CD4-positive, alpha-beta T cell treated with Interleukin-6 for 4 hours (primary cell): ENCODE data around the gene NDUFA7.
"Not testable (repeated sequence)": the region's sequence is repeated elsewhere in the genome, so short reads cannot be mapped to it uniquely, and the experiment has no call there.

ENCODE experiments used
- DNase-seq: peaks from one replicate; pipeline ENCODE4 v3.0.0-alpha.2; 2020; ENCODE audit warnings: mixed read lengths

Gene NDUFA7

GRCh38 chr19:8341504-8341903 is 20.3 kb upstream of the NDUFA7 start:
- DNase-seq = not testable (repeated sequence)

GRCh38 chr19:8340341-8341096 is 19.3 kb upstream of the NDUFA7 start:
- no peak for DNase-seq

- DNase-seq = no peak
Observed at GRCh38 chr19:8338835-8339234, 17.7 kb upstream of the NDUFA7 start.

GRCh38 chr19:8337728-8338127 is 16.6 kb upstream of the NDUFA7 start:
- DNase-seq = no peak

- no peak for DNase-seq
Observed at GRCh38 chr19:8336660-8337059, 15.5 kb upstream of the NDUFA7 start.

- DNase-seq = no peak
Observed at GRCh38 chr19:8336072-8336569, 14.9 kb upstream of the NDUFA7 start.

GRCh38 chr19:8335343-8336071 is 14.3 kb upstream of the NDUFA7 start:
- DNase-seq = no peak

- no peak for DNase-seq
Observed at GRCh38 chr19:8334458-8335342, 13.5 kb upstream of the NDUFA7 start.

- DNase-seq = no peak
Observed at GRCh38 chr19:8333767-8334457, 12.7 kb upstream of the NDUFA7 start.

GRCh38 chr19:8332976-8333766 is 12.0 kb upstream of the NDUFA7 start:
- no peak for DNase-seq

- no peak for DNase-seq
Observed at GRCh38 chr19:8331263-8331845, 10.2 kb upstream of the NDUFA7 start.

GRCh38 chr19:8329996-8330395 is 8.8 kb upstream of the NDUFA7 start:
- no peak for DNase-seq

- no peak for DNase-seq
Observed at GRCh38 chr19:8325454-8325853, 4.3 kb upstream of the NDUFA7 start.

- no peak for DNase-seq
Observed at GRCh38 chr19:8324186-8325050, 3.2 kb upstream of the NDUFA7 start.

- DNase-seq = no peak
Observed at GRCh38 chr19:8323781-8324185, 2.6 kb upstream of the NDUFA7 start.

- no peak for DNase-seq
Observed at GRCh38 chr19:8322638-8322997, 1.4 kb upstream of the NDUFA7 start.

- DNase-seq = no peak
Observed at GRCh38 chr19:8321986-8322637, 937 bp upstream of the NDUFA7 start.

GRCh38 chr19:8320564-8321066 is 560 bp downstream of the NDUFA7 start:
- DNase-seq = no peak

GRCh38 chr19:8319807-8320520 is 1.2 kb downstream of the NDUFA7 start:
- no peak for DNase-seq
